Measurements from ENCODE around the gene LUZP1.

Gene LUZP1

DNA sequence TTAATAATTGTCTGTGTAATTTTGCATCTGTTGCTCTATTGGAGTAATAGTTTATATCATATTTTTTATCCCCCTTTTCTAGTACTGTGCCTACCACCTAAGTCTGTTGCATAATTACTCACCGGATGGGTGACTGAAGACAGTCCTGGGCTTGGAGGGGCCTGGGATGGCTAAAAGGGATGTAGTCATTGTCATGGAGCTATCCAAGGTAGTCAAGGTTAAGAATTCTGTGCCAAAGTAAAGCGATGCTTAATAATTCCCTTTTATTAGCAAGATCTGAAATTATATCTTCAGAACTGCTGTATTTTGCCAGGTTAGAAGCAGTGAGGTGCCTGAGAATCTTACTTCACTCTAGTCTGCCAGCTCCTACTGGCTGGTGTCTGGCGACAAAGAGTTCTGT is 87.8 kb downstream of the LUZP1 start:
- no peak for DNase-seq

DNA sequence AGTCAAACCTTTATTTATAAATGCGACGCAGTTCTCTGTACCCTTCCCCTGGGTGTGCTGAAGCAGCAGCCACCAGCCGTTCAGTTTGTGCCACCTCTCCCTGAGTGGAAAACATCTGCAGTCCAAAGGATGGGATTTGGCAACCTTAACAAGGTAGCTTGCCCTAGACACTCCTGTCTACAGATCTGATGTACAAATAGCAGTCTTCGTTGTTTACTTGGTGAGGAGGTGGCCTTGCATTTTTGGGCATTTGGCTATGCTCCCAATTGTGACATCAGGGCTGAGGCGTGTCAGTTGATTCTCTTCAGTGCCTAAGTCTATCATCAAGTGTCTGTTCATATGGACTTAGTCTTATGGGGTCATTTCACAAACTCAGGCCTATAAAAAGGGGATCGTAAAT is 89.6 kb downstream of the LUZP1 start:
- no peak for DNase-seq

DNA sequence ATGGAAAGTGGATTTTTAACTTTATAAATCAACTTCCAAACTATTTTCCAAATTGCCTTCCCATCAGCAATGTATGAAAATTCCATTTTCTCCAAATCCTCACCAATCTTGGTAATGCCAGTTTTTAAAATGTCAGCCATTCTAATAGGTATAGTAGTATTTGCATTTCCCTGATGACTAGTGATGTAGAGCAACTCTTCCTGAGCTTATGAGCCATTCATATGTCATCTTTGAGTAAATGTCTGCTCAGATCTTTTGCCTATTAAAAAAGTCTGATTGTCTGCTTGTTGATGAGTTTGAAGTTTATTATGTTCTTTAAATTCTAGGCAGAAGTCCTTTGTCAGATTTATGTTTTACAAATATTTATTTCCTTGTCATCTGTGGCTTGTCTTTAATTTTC is 94.6 kb downstream of the LUZP1 start:
- no peak for DNase-seq

- no peak for DNase-seq
Observed at GRCh38 chr1:23069675-23070074, 99.0 kb downstream of the LUZP1 start.

- no peak for DNase-seq
Observed at GRCh38 chr1:23069149-23069548, 99.5 kb downstream of the LUZP1 start.

GRCh38 chr1:23066075-23066474 is 102.6 kb downstream of the LUZP1 start:
- DNase-seq = no peak

- DNase-seq = no peak
Observed at GRCh38 chr1:23065385-23065784, 103.3 kb downstream of the LUZP1 start.

GRCh38 chr1:23062271-23062670 is 106.4 kb downstream of the LUZP1 start:
- DNase-seq = no peak

- DNase-seq = no peak
Observed at GRCh38 chr1:23057301-23057700, 111.4 kb downstream of the LUZP1 start.

DNA sequence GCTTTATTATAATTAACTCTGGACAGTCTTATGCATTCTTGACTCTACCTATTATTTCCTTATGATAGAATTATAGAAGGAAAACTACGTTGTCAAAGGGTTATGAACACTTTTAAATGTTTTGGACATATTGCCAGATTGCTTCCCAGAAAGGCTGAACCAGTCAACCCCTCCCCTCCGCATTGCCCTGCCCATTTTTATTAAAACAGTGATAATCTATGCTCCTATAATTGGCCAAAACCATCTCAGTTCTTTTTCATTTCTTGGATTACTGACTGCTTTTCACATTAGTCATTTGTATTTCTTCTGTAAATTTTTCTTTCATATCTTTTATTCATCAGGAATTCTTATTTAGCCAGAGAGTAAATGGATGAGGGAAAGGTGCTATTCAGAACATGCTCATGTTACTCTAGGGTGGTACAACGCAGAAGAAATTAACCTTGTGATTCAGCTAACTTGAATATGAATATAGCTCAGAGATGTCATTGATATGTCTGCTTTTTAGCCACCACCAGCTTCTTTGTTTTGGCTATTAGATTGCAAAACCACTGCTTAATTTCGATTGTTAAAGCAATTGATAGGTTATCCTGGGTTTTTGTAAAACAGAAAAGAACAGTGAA is 117.3 kb downstream of the LUZP1 start:
- DNase-seq = no peak

- no peak for DNase-seq
Observed at GRCh38 chr1:23050201-23050600, 118.5 kb downstream of the LUZP1 start.

DNA sequence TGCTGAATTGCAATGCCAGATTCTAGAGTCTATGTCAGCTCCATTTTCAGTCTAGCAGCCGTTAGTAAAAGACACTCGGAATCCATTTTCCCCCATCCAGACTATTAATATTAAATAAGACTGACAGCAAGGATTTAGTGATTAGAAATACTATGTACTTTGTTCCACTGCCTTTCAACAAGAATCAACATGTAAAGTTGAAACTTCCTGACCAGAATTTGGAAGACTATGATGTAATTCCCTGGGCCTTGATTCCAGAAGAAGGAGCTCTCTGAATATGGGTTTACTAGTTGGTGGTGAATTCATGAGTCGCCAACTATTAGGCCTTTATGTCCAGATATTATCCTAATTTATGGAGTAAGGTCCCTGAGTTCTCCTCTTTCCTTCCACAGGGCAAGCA is 124.6 kb downstream of the LUZP1 start:
- no peak for DNase-seq

DNA sequence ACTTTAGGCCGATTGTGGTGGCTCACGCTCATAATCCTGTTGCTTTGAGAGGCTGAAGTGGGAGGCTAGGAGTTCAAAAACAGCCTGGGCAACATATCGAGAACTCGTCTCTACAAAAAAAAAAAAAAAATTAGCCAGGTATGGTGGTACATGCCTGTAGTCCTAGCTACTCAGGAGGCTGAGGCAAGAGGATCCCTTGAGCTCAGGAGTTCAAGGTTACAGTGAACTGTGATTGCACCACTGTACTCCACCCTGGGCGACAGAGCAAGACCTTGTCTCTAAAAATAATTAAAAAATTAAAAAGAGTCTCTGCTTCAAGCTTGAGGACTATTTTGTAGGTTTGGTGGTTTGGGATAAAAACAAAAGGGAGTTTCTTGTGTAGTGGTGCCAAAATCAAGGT is 128.1 kb downstream of the LUZP1 start:
- no peak for DNase-seq

GRCh38 chr1:23039308-23039826 is 129.3 kb downstream of the LUZP1 start:
- no peak for DNase-seq

DNA sequence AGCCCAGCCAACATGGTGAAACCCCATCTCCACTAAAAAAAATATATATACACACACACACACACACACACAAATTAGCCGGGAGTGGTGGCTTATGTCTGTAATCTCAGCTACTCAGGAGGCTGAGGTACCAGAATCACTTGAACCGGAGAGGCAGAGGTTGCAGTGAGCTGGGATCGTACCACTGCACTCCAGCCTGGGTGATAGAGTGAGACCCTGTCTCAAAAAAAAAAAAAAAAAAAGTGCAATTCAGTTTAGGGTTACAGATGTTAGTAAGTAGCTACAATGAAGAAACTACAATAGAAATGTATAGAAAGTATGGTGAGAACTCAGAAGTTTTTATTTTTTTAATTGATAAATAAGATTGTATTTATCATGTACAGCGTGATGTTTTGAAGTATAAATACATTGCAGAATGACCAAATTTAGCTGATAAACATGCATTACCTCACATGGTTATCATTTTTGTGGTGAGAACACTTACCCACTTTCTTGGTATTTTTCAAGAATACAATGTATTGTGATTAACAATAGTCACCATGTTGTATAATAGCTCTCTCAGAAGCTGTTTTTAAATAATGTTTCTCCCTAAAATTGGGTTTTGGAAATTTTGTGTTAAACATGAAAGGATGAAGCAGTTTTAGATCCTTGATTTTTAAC is 131.4 kb downstream of the LUZP1 start:
- no peak for DNase-seq

DNA sequence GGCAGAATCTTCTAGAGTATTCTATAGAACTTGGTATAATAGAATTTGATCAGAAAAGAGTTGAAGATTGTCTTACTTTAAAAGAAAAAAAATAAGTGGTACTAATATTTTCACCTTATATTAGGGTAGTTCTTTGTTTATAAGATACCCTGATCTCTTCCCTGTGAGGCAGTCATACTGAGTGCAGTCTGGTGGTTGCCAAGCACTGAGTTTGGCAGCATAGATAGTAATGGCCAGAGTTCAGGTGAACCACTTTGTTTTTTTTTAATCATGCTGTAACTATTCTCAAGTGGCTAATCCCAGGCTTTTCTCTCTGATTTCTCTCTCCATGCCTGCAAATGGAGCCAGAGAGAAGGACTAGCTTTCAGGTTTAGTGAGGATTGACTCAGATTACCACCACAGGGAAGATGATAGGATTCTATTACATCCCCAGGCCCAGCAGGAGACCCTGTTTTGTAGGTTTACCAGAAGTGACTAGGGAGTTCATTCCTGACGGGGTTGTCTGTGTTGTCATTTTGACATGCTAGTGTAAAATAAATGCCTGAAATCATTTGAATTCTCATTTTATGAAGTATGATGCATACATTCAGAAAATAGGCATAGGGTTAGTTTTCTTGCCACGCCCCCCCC is 132.7 kb downstream of the LUZP1 start:
- no peak for DNase-seq
